OCI-LY7 (cell line): ENCODE data around the gene COMMD1. TPM values are rescaled to one million over a fixed set of nuclear protein-coding genes. Genes with fewer than 3 reads are reported as not detected.

ENCODE experiments used
- BruUV-seq: library from RNA; stranded (reverse); fragments of 400-500 nt; replicated peaks from 2 replicates; lab custom pipeline; 2021; lab: Mats Ljungman, UMichigan
- CTCF ChIA-PET: fragments of 300-600 bp; sonication (Branson Sonifier 250); formaldehyde crosslinking; loops from one replicate; lab custom pipeline; 2022; ENCODE audit warnings: antibody characterized with exemption; ENCODE audit not compliant: unreplicated experiment; lab: Charles Lee
- POLR2A ChIA-PET: fragments of 300-600 bp; sonication (Branson Sonifier 250); formaldehyde crosslinking; loops from one replicate; lab custom pipeline; 2022; ENCODE audit warnings: antibody characterized with exemption; lab: Charles Lee
- DNase-seq: peaks from one replicate; pipeline ENCODE4 v3.0.0-alpha.2; 2015; ENCODE audit warnings: low spot score
- H2AFZ ChIP-seq: fragments of 200-600 bp; sonication (generic), shearing (Covaris generic); 2 replicates; pipeline ENCODE4 v1.6.1; 2014; ENCODE audit warnings: mild to moderate bottlenecking, antibody characterized with exemption, low read length, moderate library complexity
- H3K27ac ChIP-seq: fragments of 200-600 bp; sonication (generic); 2 replicates; pipeline ENCODE4 v1.5.1; 2014; ENCODE audit warnings: mixed run types, low read depth, mild to moderate bottlenecking, moderate library complexity, low read length, inconsistent platforms; ENCODE audit not compliant: poor library complexity, severe bottlenecking
- H3K36me3 ChIP-seq: fragments of 200-600 bp; sonication (generic); 2 replicates; pipeline ENCODE4 v1.6.1; 2014; ENCODE audit warnings: mild to moderate bottlenecking, antibody characterized with exemption, low read length, moderate library complexity, mixed read lengths; ENCODE audit not compliant: insufficient read depth
- H3K4me1 ChIP-seq: fragments of 200-600 bp; sonication (generic); 2 replicates; pipeline ENCODE4 v1.5.1; 2014; ENCODE audit warnings: mild to moderate bottlenecking, low read length; ENCODE audit not compliant: insufficient read depth, poor library complexity, severe bottlenecking
- H3K4me2 ChIP-seq: fragments of 200-600 bp; sonication (generic); 2 replicates; pipeline ENCODE4 v1.6.1; 2014; ENCODE audit warnings: mild to moderate bottlenecking, low read length
- H3K4me3 ChIP-seq: fragments of 200-600 bp; sonication (generic); 2 replicates; pipeline ENCODE4 v1.5.1; 2014; ENCODE audit warnings: mild to moderate bottlenecking, low read depth, low read length; ENCODE audit not compliant: poor library complexity, severe bottlenecking
- H3K79me2 ChIP-seq: fragments of 200-600 bp; sonication (generic); 2 replicates; pipeline ENCODE4 v1.6.1; 2016; ENCODE audit warnings: low read depth, mild to moderate bottlenecking, low read length, moderate library complexity, mixed read lengths; ENCODE audit not compliant: insufficient read depth
- H3K9me2 ChIP-seq: fragments of 200-600 bp; sonication (generic); 2 replicates; pipeline ENCODE4 v1.6.1; 2016; ENCODE audit warnings: mild to moderate bottlenecking, low read length, mixed read lengths; ENCODE audit not compliant: insufficient read depth
- H3K9me3 ChIP-seq: fragments of 200-600 bp; sonication (generic); 2 replicates; pipeline ENCODE4 v1.6.1; 2014; ENCODE audit warnings: mild to moderate bottlenecking, mixed run types, low read length, mixed read lengths
- H4K20me1 ChIP-seq: fragments of 200-600 bp; sonication (generic); 2 replicates; pipeline ENCODE4 v1.6.1; 2014; ENCODE audit warnings: mild to moderate bottlenecking, antibody characterized with exemption, low read length, moderate library complexity, mixed read lengths; ENCODE audit not compliant: insufficient read depth
- CTCF ChIP-seq: fragments of 200-600 bp; sonication (generic); conservative IDR thresholded peaks from 2 replicates; pipeline ENCODE4 v1.5.1; 2014; ENCODE audit warnings: mild to moderate bottlenecking, antibody characterized with exemption, low read length, moderate library complexity, mixed read lengths
- EZH2phosphoT487 ChIP-seq: fragments of 200-600 bp; sonication (generic); IDR thresholded peaks from 2 replicates; pipeline ENCODE4 v1.6.1; 2018; ENCODE audit warnings: low read depth, borderline replicate concordance, mild to moderate bottlenecking, mixed run types, antibody characterized with exemption, low read length, moderate library complexity, mixed read lengths
- intact Hi-C: fragments of 100-400 bp; cut with micrococcal nuclease; formaldehyde crosslinking; loops from one replicate; pipeline ENCODE4 v1.10.0; 2022; ENCODE audit not compliant: unreplicated experiment
- total RNA-seq, 2 experiments: library from RNA; depleted of rRNA in 1 of 2; stranded (reverse); fragments of >200 nt in 1 of 2; shearing (Covaris generic) in 1 of 2; gene quantifications; 2 replicates each; pipeline ENCODE4 v1.2.3, GENCODE V29; 2014 to 2022

The COMMD1 gene
- total RNA-seq, 2 experiments from 2014 or later: 22.0 to 22.1 TPM

- Histone ChIP-seq H2AFZ (no peak overlapping the region), H3K36me3 (no peaks in the 10 kb centered on the region), H3K79me2 (no peaks in the 10 kb centered on the region), H3K4me3 (no peak overlapping the region), H3K27ac (no peak overlapping the region), H4K20me1 (no peaks in the 10 kb centered on the region), H3K9me2 (no peaks in the 10 kb centered on the region), H3K4me2 (no peak overlapping the region), H3K9me3 (no peaks in the 10 kb centered on the region), H3K4me1 (no peaks in the 10 kb centered on the region)
- no peak for DNase-seq
- no peak for TF ChIP-seq EZH2phosphoT487
- no peak for TF ChIP-seq CTCF
- intact Hi-C loops: no loop called here
- BruUV-seq: no TSS peak
- ChIA-PET CTCF (no interaction called here), POLR2A (interaction anchor here (0.5 kb wide), 1 partner anchor 137 kb away, joined by 3 read pairs; no protein-coding TSS in a partner anchor)
Measured at GRCh38 chr2:61920548-61920947, 15.1 kb downstream of the COMMD1 start.

- Histone ChIP-seq H3K4me3 (no peak overlapping the region), H3K79me2 (no peaks in the 10 kb centered on the region), H2AFZ (no peak overlapping the region), H3K27ac (no peak overlapping the region), H3K9me3 (no peaks in the 10 kb centered on the region), H3K36me3 (no peaks in the 10 kb centered on the region), H4K20me1 (no peaks in the 10 kb centered on the region), H3K4me2 (no peak overlapping the region), H3K9me2 (no peaks in the 10 kb centered on the region), H3K4me1 (no peaks in the 10 kb centered on the region)
- ChIA-PET POLR2A (interaction anchor here (1.4 kb wide), 1 partner anchor 9 kb away, joined by 8 read pairs; no protein-coding TSS in a partner anchor), CTCF (no interaction called here)
- intact Hi-C loops: no loop called here
- TF ChIP-seq CTCF: no peak
- TF ChIP-seq EZH2phosphoT487: no peak
- no TSS peak for BruUV-seq
- no peak for DNase-seq
Measured at GRCh38 chr2:61922714-61923113, 17.2 kb downstream of the COMMD1 start.

- ChIA-PET CTCF (no interaction called here), POLR2A (interaction anchor here (0.8 kb wide), 1 partner anchor 15 kb away, joined by 4 read pairs; no protein-coding TSS in a partner anchor)
- Histone ChIP-seq H3K36me3 (no peaks in the 10 kb centered on the region), H3K4me1 (no peaks in the 10 kb centered on the region), H3K4me3 (no peak overlapping the region), H4K20me1 (no peaks in the 10 kb centered on the region), H3K9me3 (no peaks in the 10 kb centered on the region), H3K79me2 (no peaks in the 10 kb centered on the region), H3K4me2 (no peak overlapping the region), H3K27ac (no peak overlapping the region), H3K9me2 (no peaks in the 10 kb centered on the region), H2AFZ (no peak overlapping the region)
- DNase-seq: no peak
- TF ChIP-seq EZH2phosphoT487 (no peak), CTCF (no peak)
- BruUV-seq: no TSS peak
- intact Hi-C loops: no loop called here
Measured at GRCh38 chr2:61924895-61925663, 19.6 kb downstream of the COMMD1 start.
